Mammary epithelial cell (primary cell): ENCODE data around the gene RFTN1.

Experiments
- CTCF ChIP-seq, 2 donors: IDR thresholded peaks in 1 of 2; conservative IDR thresholded peaks in 1 of 2; 2 replicates each; pipeline ENCODE4 v1.5.1; 2011 to 2012; ENCODE audit warnings: inconsistent platforms in 2 of 2, low read length in 2 of 2, mild to moderate bottlenecking in 2 of 2, control low read depth in 1 of 2, low read depth in 1 of 2; ENCODE audit not compliant: insufficient read depth in 1 of 2; ENCODE audit errors: extremely low read depth in 1 of 2
- EZH2 ChIP-seq: IDR thresholded peaks from 2 replicates; pipeline ENCODE4 v1.6.1; 2012; ENCODE audit warnings: low read length, inconsistent platforms, borderline replicate concordance

GRCh38 chr3:16500093-16500492, 13.4 kb downstream of the RFTN1 start:
- TF ChIP-seq CTCF (conservative IDR thresholded peaks at IDR 0.05 in 1 of 2, IDR thresholded peaks at IDR 0.05 in 1 of 2; ENCODE audit: extremely low read depth in 1 of 2, insufficient read depth in 1 of 2, low read depth in 1 of 2, low read length in 2 of 2): no peak
- TF ChIP-seq EZH2: no peak
